HG03039 (cell line): ENCODE data around the gene FUOM.
A peak's percentile ranks its signal among the peaks of the same experiment; 100 is the strongest.
"Not testable (repeated sequence)": the region's sequence is repeated elsewhere in the genome, so short reads cannot be mapped to it uniquely, and the experiment has no call there.

Experiments
- ATAC-seq: cut with Tn5 transposase; IDR thresholded peaks from one replicate; pipeline ENCODE4 v1.9.1; 2021; ENCODE audit warnings: mild to moderate bottlenecking, moderate library complexity; ENCODE audit not compliant: unreplicated experiment

FUOM gene

DNA sequence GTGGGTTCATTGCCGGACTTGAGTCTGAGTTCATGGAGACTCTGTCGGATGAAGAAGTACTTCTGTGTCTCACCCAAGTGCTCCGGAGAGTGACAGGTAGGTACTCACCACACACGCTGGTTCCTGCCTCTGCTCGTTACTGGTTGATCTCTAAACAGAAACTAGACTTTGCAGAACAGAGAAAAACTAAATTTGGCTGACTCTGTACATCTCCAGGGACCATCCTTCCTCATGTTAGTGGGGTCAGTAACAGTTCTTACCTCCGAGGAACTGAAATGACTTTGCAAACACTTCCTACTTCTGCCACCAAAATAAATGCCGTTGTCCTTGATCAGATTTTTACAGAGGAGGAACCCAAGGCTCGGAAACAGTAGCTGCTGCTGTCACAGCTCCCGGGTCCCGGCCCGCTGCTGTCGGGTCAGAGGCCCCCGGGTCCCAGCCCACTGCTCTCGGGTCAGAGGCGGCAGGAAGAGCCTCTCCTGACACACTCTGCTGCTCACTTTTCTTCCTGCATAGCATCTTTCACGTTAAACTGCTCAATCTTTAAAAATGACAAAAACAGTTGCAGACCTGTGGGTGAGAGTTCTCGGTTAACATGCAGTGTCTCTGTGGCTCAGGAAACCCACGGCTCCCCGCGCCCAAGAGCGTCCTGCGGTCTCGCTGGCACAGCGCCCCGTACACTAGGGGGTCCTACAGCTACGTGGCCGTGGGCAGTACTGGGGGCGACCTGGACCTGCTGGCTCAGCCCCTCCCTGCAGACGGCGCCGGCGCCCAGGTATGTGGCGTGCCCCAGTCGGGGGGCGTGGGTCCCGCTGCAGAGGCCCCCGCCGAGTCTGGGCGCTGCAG is 31.4 kb upstream of the FUOM start:
- peak; percentile 72 for ATAC-seq

GRCh38 chr10:133388236-133388972 is 30.6 kb upstream of the FUOM start:
- peak; percentile 2 for ATAC-seq

- not testable (repeated sequence) for ATAC-seq
Observed at GRCh38 chr10:133386951-133387350, 29.1 kb upstream of the FUOM start.

DNA sequence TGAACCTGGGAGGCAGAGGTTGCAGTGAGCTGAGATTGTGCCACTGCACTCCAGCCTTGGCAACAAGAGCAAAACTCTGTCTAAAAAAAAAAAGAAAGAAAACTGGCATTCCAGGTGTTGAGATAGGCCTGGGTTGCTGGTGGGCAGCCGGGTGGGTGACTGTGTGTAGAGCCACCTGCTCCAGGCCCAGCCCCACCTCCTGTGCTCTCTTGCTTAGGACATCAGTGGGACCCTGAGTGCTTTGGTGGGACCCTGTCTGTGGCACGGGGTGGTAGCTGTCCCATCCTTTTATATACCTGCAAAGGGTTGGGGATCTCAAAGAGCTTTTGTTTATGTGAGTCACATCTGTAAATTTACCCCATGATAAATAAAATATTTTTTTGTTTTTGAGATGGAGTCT is 27.4 kb upstream of the FUOM start:
- ATAC-seq: no peak

- no peak for ATAC-seq
Observed at GRCh38 chr10:133384071-133384470, 26.3 kb upstream of the FUOM start.

DNA sequence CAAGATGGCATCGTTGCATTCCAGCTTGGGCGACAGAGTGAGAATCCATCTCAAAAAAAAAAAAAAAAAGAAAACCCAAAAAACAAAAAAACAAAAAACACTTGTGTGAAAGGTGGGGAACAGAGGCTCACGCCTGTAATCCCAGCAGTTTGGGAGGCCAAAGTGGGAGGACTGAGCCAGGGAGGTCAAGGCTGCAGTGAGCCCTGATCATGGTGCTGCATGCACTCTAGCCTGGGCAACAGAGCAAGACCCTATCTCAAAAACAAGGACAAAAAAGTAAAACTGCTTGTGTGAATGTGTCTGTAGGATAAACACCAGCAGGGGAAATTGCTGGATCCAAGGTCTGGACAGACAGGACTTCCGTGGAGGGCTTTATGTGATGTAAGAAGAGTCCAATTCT is 25.7 kb upstream of the FUOM start:
- ATAC-seq: no peak

DNA sequence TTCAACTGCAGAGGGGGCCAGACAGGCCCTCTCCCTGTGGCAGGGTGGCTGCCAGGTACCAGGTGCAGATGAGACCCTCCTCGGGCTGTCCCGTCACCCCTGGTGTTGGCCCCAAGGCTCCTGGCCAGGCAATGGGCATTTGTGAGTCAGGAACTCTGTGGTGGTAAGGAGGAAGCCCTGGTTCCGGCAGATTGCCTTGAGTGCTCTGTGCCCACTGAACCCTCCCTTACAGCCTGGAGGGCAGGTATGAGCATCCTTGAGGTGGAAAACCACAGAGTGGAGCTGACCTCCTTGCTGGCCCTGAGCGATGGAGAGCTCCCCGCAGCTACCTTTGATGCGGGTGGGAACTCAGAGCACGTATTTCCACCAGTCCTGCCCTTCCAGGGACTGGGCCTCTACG is 23.2 kb upstream of the FUOM start:
- no peak for ATAC-seq

GRCh38 chr10:133379801-133380666 is 22.2 kb upstream of the FUOM start:
- no peak for ATAC-seq

DNA sequence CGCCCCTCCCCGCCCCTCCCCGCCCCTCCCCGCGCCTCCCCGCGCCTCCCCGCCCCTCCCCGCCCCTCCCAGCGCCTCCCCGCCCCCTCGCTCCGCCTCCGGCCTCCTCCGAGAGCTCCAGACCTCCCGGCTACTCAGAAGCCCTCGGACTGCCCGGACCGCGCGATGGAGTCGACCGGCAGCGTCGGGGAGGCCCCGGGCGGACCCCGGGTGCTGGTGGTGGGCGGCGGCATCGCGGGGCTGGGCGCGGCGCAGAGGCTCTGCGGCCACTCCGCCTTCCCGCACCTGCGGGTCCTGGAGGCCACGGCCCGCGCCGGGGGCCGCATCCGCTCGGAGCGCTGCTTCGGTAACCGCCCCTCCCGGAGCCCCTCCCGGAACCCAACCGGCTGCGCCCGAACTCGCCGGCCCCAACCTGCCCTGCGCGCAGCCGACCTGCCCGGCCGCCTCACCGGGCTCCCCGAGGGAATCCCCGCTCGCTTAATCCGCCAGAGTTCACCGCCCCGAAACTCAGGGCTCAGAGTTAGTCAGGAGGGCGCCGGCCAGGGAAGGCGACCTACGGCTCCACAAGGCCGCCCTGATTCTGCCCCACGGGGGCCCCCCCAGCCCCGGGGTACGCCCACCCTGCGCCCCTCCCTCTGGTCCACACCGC is 21.5 kb upstream of the FUOM start, which contains the start of gene PAOX:
Gene PAOX, plus strand, starts transcription at position 111 of the 649 bp plus-strand sequence. Its CDS starts 55 bp downstream, at position 166.
- ATAC-seq: peak; percentile 53

DNA sequence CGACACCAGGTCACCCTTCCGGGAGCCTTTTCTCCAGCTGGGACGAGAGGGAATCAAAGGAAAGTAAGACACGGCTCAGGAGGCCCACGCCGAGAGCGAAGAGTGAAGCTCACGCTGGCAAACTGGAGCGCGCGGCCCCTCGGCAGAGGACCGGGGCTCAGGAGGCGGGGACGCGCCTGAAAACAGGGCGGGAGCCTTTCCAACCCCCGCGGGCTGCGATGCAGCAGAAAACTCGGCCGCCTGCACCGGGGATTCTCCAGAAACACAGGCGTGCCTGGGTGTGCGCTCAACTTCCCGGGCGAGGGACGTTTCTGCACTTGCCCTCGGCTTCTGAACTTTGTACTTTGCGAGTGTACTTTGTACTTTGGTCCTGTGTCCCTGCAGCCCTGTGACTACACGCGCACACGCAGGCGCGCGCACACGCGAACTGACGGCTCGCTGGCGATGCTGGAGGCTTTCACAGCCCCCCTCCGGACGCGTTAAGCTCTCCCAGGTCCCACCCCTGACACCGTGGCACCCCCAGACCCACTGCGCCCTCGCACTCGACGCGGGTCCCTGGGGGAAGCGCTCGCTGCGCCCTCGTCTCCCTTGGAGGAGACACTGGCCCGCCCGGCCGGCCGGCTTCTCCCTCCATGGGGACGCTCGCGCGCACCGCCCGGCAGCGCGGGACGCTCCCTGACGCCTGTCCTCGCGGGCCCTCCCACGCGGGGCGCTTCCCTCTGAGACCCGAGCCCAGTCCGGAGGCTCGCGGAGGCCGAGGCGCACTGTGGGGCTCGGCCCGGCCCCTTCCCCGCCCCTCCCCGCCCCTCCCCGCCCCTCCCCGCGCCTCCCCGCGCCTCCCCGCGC is 20.7 kb upstream of the FUOM start:
- peak; percentile 39 for ATAC-seq

GRCh38 chr10:133377818-133378250 is 20.0 kb upstream of the FUOM start:
- ATAC-seq: no peak

GRCh38 chr10:133377025-133377817 is 19.4 kb upstream of the FUOM start:
- ATAC-seq: no peak

GRCh38 chr10:133376183-133376582 is 18.4 kb upstream of the FUOM start:
- not testable (repeated sequence) for ATAC-seq

- no peak for ATAC-seq
Observed at GRCh38 chr10:133375357-133376115, 17.7 kb upstream of the FUOM start.

GRCh38 chr10:133373174-133374090 is 15.6 kb upstream of the FUOM start, which contains the start of gene ECHS1:
Gene ECHS1, minus strand, starts transcription at chr10:133373354. Its CDS starts 21 bp downstream, at chr10:133373333.
- ATAC-seq: peak; percentile 91

- ATAC-seq: no peak
Observed at GRCh38 chr10:133372507-133372906, 14.7 kb upstream of the FUOM start.
